ENCODE measurements around the gene TCEA2.
A peak's percentile ranks its signal among the peaks of the same experiment; 100 is the strongest.

TCEA2 gene

GRCh38 chr20:64039293-64040160, 23.5 kb upstream of the TCEA2 start:
- in situ Hi-C loops (cut with MboI; ENCODE audit: low sequenced_read_pairs, unreplicated experiment) = no loop called here
- no peak for TF ChIP-seq CTCF (IDR thresholded peaks at IDR 0.05; ENCODE audit: borderline replicate concordance, control extremely low read depth, extremely low read depth, insufficient read depth, missing control alignments)
- DNase-seq (ENCODE audit: low spot score) = no peak

GRCh38 chr20:64040231-64041039, 22.6 kb upstream of the TCEA2 start:
- in situ Hi-C loops (cut with MboI; ENCODE audit: low sequenced_read_pairs, unreplicated experiment) = no loop called here
- no peak for DNase-seq (ENCODE audit: low spot score)
- TF ChIP-seq CTCF (IDR thresholded peaks at IDR 0.05; ENCODE audit: borderline replicate concordance, control extremely low read depth, extremely low read depth, insufficient read depth, missing control alignments) = no peak

- in situ Hi-C loops (cut with MboI; ENCODE audit: low sequenced_read_pairs, unreplicated experiment) = no loop called here
- TF ChIP-seq CTCF (IDR thresholded peaks at IDR 0.05; ENCODE audit: borderline replicate concordance, control extremely low read depth, extremely low read depth, insufficient read depth, missing control alignments) = no peak
- no peak for DNase-seq (ENCODE audit: low spot score)
Measured at GRCh38 chr20:64041040-64041780, 21.8 kb upstream of the TCEA2 start.

- in situ Hi-C loops (cut with MboI; ENCODE audit: low sequenced_read_pairs, unreplicated experiment) = no loop called here
- DNase-seq (ENCODE audit: low spot score) = no peak
- TF ChIP-seq CTCF (IDR thresholded peaks at IDR 0.05; ENCODE audit: borderline replicate concordance, control extremely low read depth, extremely low read depth, insufficient read depth, missing control alignments) = no peak
Measured at GRCh38 chr20:64041781-64042053, 21.3 kb upstream of the TCEA2 start.

GRCh38 chr20:64042054-64042781, 20.8 kb upstream of the TCEA2 start:
- TF ChIP-seq CTCF (IDR thresholded peaks at IDR 0.05; ENCODE audit: borderline replicate concordance, control extremely low read depth, extremely low read depth, insufficient read depth, missing control alignments) = no peak
- in situ Hi-C loops (cut with MboI; ENCODE audit: low sequenced_read_pairs, unreplicated experiment) = no loop called here
- peak; percentile 64 for DNase-seq (ENCODE audit: low spot score)

- no peak for DNase-seq (ENCODE audit: low spot score)
- TF ChIP-seq CTCF (IDR thresholded peaks at IDR 0.05; ENCODE audit: borderline replicate concordance, control extremely low read depth, extremely low read depth, insufficient read depth, missing control alignments) = no peak
- in situ Hi-C loops (cut with MboI; ENCODE audit: low sequenced_read_pairs, unreplicated experiment) = no loop called here
Measured at GRCh38 chr20:64043768-64044167, 19.2 kb upstream of the TCEA2 start.

Measured in GM13976 (cell line).